ENCODE measurements around the gene RAX.

Gene RAX

DNA sequence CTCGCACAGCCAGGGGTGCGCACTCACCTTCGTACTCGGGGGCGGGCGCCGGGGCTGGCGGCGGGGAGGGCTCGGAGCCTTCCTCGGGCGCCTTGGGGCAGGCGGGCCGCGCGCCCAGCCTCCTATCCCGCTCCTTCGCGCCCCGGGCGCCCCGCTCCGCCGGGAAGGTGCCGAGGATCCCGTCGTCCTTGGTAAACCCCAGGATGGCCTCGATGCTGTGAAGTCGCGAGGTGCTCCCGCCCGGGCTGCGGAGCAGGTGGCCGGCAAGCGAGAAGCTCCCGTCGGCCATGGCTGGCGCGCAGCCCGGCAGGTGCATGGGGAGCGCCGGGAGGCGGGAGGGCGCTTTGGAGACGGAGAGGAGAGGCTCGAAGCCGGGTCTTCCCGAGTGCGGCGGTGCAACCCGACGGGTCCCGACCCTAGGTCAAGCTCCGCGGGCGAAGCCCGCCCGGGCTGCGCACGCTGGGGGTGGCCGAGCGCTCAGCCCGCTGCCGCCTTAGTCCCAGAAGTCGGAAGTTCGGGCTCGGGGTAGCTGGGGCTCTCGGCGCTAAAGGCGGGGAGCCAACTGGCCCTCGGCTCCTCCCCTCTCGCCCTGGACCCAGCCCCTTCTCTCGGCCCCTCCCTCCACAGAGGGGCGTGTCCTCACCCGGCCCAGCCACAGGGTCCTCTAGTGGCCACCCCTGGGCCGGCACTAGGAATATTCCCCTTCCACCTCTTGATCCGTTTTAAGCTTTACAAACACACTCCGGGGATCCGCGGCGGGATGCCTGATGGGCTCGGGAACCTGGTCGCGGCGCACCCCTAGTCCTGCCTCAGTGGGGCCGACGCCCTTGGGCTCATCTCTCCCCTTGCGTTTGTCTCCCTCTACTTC lies at the start of gene RAX:
Gene RAX (minus strand): TSS at position 564 of the 868 bp plus-strand sequence. CDS start 248 bp downstream, at position 316.
- Mint-ChIP-seq H3K4me3 (peak within 1 kb of the TSS; percentile 38), H3K9me3 (no peaks in the 10 kb centered on the region)

DNA sequence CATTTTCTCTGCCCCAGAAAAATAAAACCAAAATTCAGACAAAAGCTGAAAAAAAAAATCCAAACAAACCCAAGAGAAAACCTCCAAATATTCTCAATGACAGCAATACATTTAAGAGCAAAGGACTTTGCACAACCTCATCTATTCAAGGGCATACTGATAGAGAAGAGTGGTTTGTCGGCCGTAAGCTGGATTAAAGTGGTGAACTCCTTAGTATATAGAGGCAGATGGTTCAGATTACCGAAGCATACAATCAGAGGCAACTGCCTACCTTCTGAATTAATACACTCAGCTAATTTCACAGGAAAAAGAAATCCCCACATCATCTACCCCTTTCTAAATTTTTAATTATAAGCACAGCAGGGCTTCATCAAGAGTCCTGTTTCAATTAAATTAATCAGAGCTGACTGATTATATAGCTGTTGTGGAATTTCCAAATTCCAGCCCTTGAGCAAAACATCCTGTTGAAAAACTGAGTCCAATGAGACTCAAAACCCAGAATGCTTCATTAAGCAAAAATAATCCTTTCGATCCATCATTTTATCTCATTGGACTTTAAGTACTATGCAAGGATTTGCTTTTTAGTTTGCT lies 45.3 kb upstream of the RAX start, which contains the start of gene CPLX4:
Gene CPLX4 (minus strand): TSS at position 190 of the 591 bp plus-strand sequence. CDS start 187 bp downstream, at position 3.
- Mint-ChIP-seq H3K27ac (no peak within 1 kb of the TSS), H3K27me3 (peaks cover 8% of the 10 kb centered on the region), H3K9me3 (no peaks in the 10 kb centered on the region), H3K4me3 (no peak within 1 kb of the TSS), H3K36me3 (ENCODE audit: low read depth) (no peaks in the 10 kb centered on the region), H3K4me1 (ENCODE audit: low read depth) (no peaks in the 10 kb centered on the region)
- intact Hi-C loops (cut with micrococcal nuclease), result no loop called here

More for the DNA sequence above, at the start of gene RAX:
- Mint-ChIP-seq H3K27ac (no peak within 1 kb of the TSS), H3K27me3 (peaks cover 86% of the 10 kb centered on the region), H3K36me3 (ENCODE audit: low read depth) (no peaks in the 10 kb centered on the region), H3K4me1 (ENCODE audit: low read depth) (peaks cover 22% of the 10 kb centered on the region)
- intact Hi-C loops (cut with micrococcal nuclease), result no loop called here

DNA sequence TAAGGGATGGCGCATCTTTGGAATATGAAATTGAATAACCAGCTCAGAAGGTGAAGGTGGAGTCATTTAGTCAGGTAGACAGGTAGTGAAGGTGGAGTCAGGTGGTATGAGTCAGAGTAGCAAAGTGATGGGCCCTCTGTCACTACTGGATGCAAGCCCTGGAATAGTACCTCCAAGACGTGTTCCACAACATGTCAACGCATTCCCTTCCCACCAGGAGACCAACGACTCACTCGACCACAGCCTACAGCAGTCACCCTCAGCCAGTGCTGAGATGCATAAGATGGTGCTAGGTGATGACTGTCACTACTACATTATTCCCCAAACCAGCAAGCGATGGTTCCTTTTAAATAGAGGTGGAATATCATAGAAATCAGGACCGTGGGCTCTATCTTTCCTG lies 38.4 kb upstream of the RAX start:
- Mint-ChIP-seq H3K27ac (no peak overlapping the region), H3K9me3 (no peaks in the 10 kb centered on the region), H3K4me1 (ENCODE audit: low read depth) (no peaks in the 10 kb centered on the region), H3K4me3 (no peak overlapping the region), H3K36me3 (ENCODE audit: low read depth) (no peaks in the 10 kb centered on the region), H3K27me3 (peaks cover 30% of the 10 kb centered on the region)
- intact Hi-C loops (cut with micrococcal nuclease), result no loop called here

DNA sequence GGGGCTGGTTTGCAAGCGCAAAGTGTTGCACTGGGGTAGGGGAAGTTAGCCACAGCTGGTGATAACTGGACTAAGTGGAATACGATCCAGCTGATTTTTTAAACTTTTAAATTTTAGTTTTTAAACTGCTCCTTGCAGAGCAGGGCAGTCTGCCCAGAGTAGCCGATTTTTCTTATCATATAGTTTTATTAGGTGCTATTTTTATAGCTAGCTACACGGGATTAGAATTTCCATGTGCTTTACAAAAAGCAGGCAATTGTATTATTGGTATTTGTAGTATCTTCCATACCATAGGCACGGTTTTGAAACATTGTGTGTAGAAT lies 35.6 kb upstream of the RAX start:
- H3K27ac Mint-ChIP-seq, result no peak overlapping the region
- H3K4me3 Mint-ChIP-seq, result peak overlapping the region; percentile 56
- intact Hi-C loops (cut with micrococcal nuclease), result loop anchor here (2.0 kb wide), 1 partner anchor 94 kb away; no protein-coding TSS in a partner anchor
- no peaks in the 10 kb centered on the region for H3K36me3 Mint-ChIP-seq (ENCODE audit: low read depth)
- no peaks in the 10 kb centered on the region for H3K9me3 Mint-ChIP-seq
- H3K27me3 Mint-ChIP-seq, result peaks cover 34% of the 10 kb centered on the region
- no peaks in the 10 kb centered on the region for H3K4me1 Mint-ChIP-seq (ENCODE audit: low read depth)

DNA sequence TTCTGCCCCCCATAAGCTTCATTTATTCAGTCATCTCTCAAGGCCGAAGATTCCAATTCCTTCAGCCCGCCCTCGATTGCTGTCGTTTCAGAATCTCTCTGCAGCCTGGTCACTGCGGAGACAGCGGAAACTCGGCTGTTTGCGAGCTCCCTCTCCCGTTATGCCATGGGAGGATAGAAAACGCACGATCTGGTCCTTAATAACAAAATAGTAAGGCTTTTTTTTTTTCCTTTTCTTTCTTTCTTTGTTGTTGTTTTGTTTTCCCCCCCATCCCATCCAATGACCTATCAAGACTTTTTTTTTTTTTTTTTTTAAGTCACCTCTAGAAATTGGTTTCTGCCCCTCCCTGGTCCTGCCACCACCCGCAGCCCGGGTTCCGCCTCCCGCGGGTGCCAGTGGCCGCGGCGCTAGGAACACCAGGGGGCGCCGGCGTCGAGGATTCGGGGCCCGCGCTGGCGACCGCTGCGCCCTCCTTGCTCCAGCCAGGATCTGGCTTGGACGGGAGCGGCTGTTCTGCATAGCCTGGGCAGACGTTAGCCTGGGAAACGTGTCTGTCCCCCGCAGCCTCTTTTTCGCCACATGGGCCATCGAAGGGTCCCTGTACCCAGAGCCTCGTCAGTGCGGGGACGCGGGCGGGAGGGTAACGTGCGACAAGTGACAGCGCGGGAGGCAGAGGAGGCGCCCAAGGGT lies 35.1 kb upstream of the RAX start:
- no peak overlapping the region for H3K27ac Mint-ChIP-seq
- H3K27me3 Mint-ChIP-seq, result peaks cover 34% of the 10 kb centered on the region
- no peaks in the 10 kb centered on the region for H3K9me3 Mint-ChIP-seq
- no peaks in the 10 kb centered on the region for H3K4me1 Mint-ChIP-seq (ENCODE audit: low read depth)
- peak overlapping the region; percentile 56 for H3K4me3 Mint-ChIP-seq
- intact Hi-C loops (cut with micrococcal nuclease), result loop anchor here (2.0 kb wide), 1 partner anchor 94 kb away; no protein-coding TSS in a partner anchor
- no peaks in the 10 kb centered on the region for H3K36me3 Mint-ChIP-seq (ENCODE audit: low read depth)

DNA sequence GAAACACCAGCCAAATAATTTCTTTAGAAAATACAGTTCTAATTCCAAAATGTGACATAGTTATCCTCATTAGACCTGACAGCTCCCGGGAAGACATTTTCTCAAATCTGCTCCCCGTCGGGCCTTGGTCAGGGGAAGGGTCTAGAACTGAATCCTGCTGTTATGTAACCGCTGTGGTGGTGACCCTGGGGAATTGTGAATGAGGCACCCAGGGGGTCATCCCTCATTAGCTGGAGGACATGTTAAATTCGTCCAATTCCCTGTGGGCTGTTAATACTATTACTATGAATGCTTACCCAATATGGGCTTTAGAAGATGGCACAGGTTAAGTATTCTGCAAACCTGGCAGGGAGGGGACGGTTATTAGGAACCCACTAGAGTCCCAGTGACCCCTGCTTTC lies 33.4 kb upstream of the RAX start:
- H3K27me3 Mint-ChIP-seq, result peaks cover 28% of the 10 kb centered on the region

DNA sequence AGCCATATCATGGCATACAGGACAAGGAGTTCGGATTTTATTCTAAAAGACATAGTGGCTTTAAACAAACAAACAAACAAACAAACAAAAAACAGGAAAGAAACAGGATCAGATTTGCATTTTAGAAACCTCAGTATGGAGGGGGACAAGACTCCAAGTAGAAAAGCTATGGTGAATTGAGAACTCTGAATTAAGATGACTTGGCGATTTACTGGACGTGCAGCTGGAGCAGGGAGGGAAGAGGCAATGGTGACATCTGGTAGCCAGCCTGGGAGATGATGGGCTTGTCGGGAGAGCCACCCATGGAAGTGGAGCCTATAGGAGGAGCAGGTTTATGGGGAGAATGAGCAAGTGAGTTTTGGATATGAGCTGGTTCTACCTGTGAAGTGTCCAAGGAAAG lies 32.0 kb upstream of the RAX start:
- Mint-ChIP-seq H3K27me3 (peaks cover 23% of the 10 kb centered on the region), H3K4me1 (ENCODE audit: low read depth) (no peaks in the 10 kb centered on the region), H3K4me3 (no peak overlapping the region), H3K9me3 (no peaks in the 10 kb centered on the region), H3K27ac (no peak overlapping the region), H3K36me3 (ENCODE audit: low read depth) (no peaks in the 10 kb centered on the region)
- intact Hi-C loops (cut with micrococcal nuclease), result no loop called here

More for the DNA sequence above, 33.4 kb upstream of the RAX start:
- Mint-ChIP-seq H3K9me3 (no peaks in the 10 kb centered on the region), H3K36me3 (ENCODE audit: low read depth) (no peaks in the 10 kb centered on the region), H3K4me1 (ENCODE audit: low read depth) (no peaks in the 10 kb centered on the region), H3K27ac (no peak overlapping the region), H3K4me3 (no peak overlapping the region)
- intact Hi-C loops (cut with micrococcal nuclease), result no loop called here

DNA sequence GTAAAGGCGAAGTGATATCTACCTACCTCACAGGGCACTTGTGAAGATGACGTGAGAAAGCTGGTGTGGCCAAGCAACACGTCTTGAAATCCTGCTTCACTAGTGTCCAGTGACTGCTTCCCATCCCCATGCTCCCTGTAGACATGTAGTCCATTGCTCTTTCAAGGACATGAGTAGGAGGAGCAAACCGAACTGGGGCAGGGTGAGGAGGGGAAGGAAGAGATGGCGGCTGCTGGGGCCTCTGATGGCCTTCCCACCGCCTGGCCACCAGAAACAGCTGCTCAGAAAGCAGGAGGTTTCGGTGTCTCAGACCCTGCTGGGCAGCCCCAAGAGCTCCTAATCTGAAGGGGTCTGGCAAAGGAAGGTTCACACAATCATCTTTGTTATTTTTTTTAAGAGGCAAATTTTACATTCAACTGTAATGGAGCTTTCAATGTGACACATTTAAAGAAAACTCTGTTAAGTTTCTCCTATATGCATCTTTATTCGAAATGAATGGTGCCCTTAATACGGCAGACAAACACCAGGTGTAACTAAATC lies 30.5 kb upstream of the RAX start:
- intact Hi-C loops (cut with micrococcal nuclease), result no loop called here
- no peaks in the 10 kb centered on the region for H3K4me1 Mint-ChIP-seq (ENCODE audit: low read depth)
- peaks cover 19% of the 10 kb centered on the region for H3K27me3 Mint-ChIP-seq
- H3K36me3 Mint-ChIP-seq (ENCODE audit: low read depth), result no peaks in the 10 kb centered on the region
- H3K9me3 Mint-ChIP-seq, result no peaks in the 10 kb centered on the region
- H3K27ac Mint-ChIP-seq, result no peak overlapping the region
- no peak overlapping the region for H3K4me3 Mint-ChIP-seq

DNA sequence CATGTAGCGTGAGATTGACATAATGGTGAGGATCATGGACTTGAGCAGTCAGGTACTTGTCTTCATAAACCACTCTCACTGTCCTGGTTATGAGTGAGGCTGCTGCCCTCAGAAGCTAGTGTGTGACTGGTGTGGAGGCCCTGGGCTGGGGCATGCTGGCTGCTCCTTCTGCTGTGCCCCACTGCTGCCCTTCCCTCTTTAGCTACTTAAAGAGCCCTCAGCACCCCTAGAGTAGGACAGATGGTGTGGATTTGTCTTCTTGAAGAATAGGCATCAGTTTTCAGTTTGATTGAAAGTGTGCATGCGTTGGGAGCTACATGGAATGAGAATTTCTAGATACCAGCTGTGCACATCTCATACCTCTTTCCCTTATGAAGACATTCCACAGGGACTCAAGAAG lies 29.8 kb upstream of the RAX start:
- intact Hi-C loops (cut with micrococcal nuclease), result no loop called here
- no peak overlapping the region for H3K27ac Mint-ChIP-seq
- H3K27me3 Mint-ChIP-seq, result peaks cover 17% of the 10 kb centered on the region
- no peaks in the 10 kb centered on the region for H3K4me1 Mint-ChIP-seq (ENCODE audit: low read depth)
- no peak overlapping the region for H3K4me3 Mint-ChIP-seq
- no peaks in the 10 kb centered on the region for H3K36me3 Mint-ChIP-seq (ENCODE audit: low read depth)
- no peaks in the 10 kb centered on the region for H3K9me3 Mint-ChIP-seq

DNA sequence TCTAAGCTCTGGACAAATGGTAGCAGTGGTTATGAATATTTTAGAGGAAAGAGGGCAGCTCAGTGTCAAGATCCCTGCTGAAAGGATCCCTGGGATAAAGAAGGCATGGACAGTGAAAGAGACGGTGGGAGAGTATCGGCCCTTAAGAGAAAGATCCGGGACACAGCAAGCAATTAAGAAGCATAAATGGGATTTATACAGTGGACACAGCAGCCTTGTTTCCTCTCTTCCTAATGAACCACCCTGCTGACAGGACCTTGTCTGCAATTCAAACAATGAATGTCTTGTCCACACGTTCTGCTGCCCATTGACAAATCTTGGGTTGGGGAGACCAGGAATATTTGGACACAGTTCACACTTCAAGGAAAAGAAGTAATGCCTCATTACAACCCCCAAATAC lies 28.7 kb upstream of the RAX start:
- intact Hi-C loops (cut with micrococcal nuclease), result no loop called here
- Mint-ChIP-seq H3K27ac (no peak overlapping the region), H3K27me3 (peaks cover 8% of the 10 kb centered on the region), H3K4me1 (ENCODE audit: low read depth) (no peaks in the 10 kb centered on the region), H3K9me3 (no peaks in the 10 kb centered on the region), H3K4me3 (no peak overlapping the region), H3K36me3 (ENCODE audit: low read depth) (no peaks in the 10 kb centered on the region)

DNA sequence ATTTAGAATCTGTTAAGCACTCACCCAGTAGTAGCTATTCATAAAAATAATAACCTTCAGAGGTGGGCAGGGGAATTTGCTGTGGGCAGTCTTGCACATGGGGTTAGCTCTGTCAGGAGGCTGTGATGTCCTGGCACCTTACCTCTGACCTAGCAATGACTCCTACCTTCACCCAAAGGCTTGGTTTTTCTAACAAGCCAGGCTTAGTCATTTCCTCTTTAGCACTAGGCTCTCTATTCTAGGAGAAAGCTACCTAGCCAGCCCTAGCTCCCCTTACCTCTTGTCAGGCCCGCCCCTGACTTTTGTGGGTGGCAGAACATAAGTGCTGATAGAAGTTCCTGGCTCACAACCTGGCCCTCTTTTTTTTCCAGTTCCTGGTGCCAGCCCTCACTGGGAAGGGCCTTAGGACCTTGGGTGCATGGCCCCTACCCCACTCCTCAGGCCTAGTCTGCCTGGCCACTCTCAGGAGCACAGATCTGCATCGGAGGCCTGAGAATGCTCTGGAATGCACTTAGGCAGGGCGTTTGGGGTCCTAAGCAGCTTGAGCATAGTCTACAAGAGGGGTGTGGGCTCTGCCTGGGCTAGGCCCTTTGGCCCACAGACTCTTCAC lies 27.5 kb upstream of the RAX start:
- Mint-ChIP-seq H3K36me3 (ENCODE audit: low read depth) (no peaks in the 10 kb centered on the region), H3K9me3 (no peaks in the 10 kb centered on the region), H3K27me3 (peaks cover 6% of the 10 kb centered on the region), H3K27ac (no peak overlapping the region), H3K4me1 (ENCODE audit: low read depth) (no peaks in the 10 kb centered on the region), H3K4me3 (no peak overlapping the region)
- intact Hi-C loops (cut with micrococcal nuclease), result no loop called here

DNA sequence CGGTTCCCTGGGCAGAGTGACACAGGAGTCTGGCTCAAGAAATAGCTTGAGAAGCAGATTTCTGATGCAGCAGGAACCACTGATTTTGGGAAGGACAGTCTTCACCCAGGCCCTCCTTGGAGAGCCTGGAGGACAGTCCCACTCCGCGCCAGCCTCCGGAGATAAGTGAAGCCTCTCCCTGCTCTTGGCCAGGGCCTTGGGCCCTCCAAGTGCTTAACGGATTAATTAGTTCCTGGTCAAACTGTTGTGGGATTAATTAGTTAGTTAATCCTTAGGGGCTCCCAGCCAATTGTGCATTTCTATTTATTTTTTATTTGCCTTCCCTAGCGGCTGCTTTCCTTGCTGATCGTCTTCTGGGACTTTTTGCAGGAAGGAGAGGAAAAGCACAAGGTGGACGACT lies 25.6 kb upstream of the RAX start:
- H3K27me3 Mint-ChIP-seq, result peaks cover 5% of the 10 kb centered on the region
- H3K4me3 Mint-ChIP-seq, result no peak overlapping the region
- intact Hi-C loops (cut with micrococcal nuclease), result no loop called here
- H3K4me1 Mint-ChIP-seq (ENCODE audit: low read depth), result no peaks in the 10 kb centered on the region
- H3K27ac Mint-ChIP-seq, result no peak overlapping the region
- H3K9me3 Mint-ChIP-seq, result no peaks in the 10 kb centered on the region
- no peaks in the 10 kb centered on the region for H3K36me3 Mint-ChIP-seq (ENCODE audit: low read depth)

DNA sequence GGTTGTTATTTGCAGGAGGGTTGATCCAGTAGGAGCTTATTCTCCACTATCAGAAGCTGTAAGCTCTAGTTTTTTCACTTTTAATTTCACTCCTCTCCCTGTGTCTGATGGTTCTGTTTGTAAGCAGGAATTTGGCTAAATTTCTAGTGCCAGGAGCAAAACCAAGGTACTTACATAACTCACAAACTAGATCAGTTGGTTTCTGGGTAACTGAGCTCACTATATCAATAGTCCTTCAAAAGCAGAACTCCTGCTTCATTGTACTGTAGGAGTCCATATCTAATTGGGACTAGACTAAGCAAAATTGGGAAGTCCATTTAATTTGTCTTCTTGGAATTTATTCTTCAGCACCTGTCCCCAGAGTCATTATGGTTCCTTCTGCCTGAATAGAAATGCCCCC lies 20.1 kb upstream of the RAX start:
- intact Hi-C loops (cut with micrococcal nuclease), result no loop called here
- Mint-ChIP-seq H3K36me3 (ENCODE audit: low read depth) (no peaks in the 10 kb centered on the region), H3K4me1 (ENCODE audit: low read depth) (no peaks in the 10 kb centered on the region), H3K27ac (no peak overlapping the region), H3K9me3 (no peaks in the 10 kb centered on the region), H3K27me3 (peaks cover 20% of the 10 kb centered on the region), H3K4me3 (no peak overlapping the region)

DNA sequence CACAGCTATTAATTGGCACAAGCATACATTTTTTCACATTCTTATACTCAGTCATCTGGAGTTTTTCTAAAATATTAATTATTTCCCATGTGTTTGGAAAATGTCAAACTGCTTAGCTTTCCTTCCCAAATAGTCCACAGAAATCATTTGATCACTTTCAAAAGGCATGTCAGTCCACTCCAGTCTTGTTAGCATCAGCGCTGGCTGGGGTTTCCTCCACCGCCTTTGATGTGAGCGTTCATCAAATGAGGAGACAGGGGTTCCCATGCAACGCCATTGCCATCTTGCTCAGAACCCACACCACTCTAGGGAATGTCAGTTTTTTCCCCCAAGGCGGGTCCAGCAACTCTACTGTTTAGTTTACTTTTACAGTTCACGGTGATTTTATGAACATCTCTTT lies 13.1 kb upstream of the RAX start:
- H3K36me3 Mint-ChIP-seq (ENCODE audit: low read depth), result no peaks in the 10 kb centered on the region
- no peak overlapping the region for H3K4me3 Mint-ChIP-seq
- peaks cover 32% of the 10 kb centered on the region for H3K27me3 Mint-ChIP-seq
- intact Hi-C loops (cut with micrococcal nuclease), result no loop called here
- H3K27ac Mint-ChIP-seq, result no peak overlapping the region
- no peaks in the 10 kb centered on the region for H3K9me3 Mint-ChIP-seq
- no peaks in the 10 kb centered on the region for H3K4me1 Mint-ChIP-seq (ENCODE audit: low read depth)
